Measurements from ENCODE around the gene DOCK2. TPM values are rescaled to one million over a fixed set of nuclear protein-coding genes. Genes with fewer than 3 reads are reported as not detected.

DOCK2 gene
- total RNA-seq, 4 donors from 2014 or later: 2.0 to 17.4 (median 7.5) TPM

GRCh38 chr5:170080217-170080616, 443.1 kb downstream of the DOCK2 start:
- Histone ChIP-seq H3K27ac (no peak overlapping the region), H3K9me3 (no peaks in the 10 kb centered on the region), H3K4me3 (no peak overlapping the region), H3K4me1 (no peaks in the 10 kb centered on the region), H3K27me3 (no peaks in the 10 kb centered on the region), H3K36me3 (no peaks in the 10 kb centered on the region)
- intact Hi-C loops (cut with DNase I; ENCODE audit: low total_unique reads): no loop called here
- no peak for DNase-seq
- TF ChIP-seq CTCF (IDR thresholded peaks at IDR 0.05) (no peak), POLR2A (IDR thresholded peaks at IDR 0.05) (no peak)

DNA sequence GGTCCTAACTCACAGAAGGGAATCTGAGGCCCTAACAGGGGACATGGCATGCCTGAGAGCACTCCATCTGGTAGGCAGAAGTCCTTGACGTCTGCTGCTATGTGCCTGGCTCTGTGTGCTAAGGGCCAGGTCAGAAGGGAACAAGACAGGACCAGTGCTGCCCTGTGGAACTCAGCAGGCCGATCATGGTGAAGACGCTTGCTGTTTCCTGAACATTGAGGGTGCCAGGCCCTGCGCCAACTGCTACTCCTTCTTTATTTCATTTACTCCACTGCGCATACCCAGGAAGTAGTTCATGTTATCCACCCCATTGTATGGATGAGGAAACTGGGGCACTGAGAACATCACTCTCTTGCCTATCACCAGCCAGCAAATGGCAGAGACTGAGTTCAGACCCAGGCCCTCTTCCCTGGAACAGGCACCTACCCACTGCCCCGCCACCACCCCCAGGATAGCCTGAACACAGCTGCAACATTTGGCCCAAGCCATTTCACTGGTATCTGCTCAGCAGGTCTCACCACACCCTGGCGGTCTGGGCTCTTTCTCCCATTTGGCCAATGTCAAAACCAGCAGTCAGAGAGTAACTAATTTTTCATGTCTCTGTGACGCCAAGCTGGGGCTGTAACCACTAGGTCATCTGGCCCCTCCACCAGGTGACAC, 443.8 kb downstream of the DOCK2 start:
- TF ChIP-seq CTCF (IDR thresholded peaks at IDR 0.05): no peak
- TF ChIP-seq POLR2A (IDR thresholded peaks at IDR 0.05): no peak

GRCh38 chr5:170081616-170082015, 444.5 kb downstream of the DOCK2 start:
- Histone ChIP-seq H3K4me3 (no peak overlapping the region), H3K36me3 (no peaks in the 10 kb centered on the region), H3K27ac (no peak overlapping the region), H3K27me3 (no peaks in the 10 kb centered on the region), H3K9me3 (no peaks in the 10 kb centered on the region), H3K4me1 (no peaks in the 10 kb centered on the region)
- DNase-seq: no peak
- intact Hi-C loops (cut with DNase I; ENCODE audit: low total_unique reads): no loop called here
- TF ChIP-seq CTCF (IDR thresholded peaks at IDR 0.05): no peak
- TF ChIP-seq POLR2A (IDR thresholded peaks at IDR 0.05): no peak

More for the DNA sequence above, 443.8 kb downstream of the DOCK2 start:
- DNase-seq: no peak
- Histone ChIP-seq H3K4me1 (no peaks in the 10 kb centered on the region), H3K9me3 (no peaks in the 10 kb centered on the region), H3K36me3 (no peaks in the 10 kb centered on the region), H3K27me3 (no peaks in the 10 kb centered on the region), H3K4me3 (no peak overlapping the region), H3K27ac (no peak overlapping the region)
- intact Hi-C loops (cut with DNase I; ENCODE audit: low total_unique reads): no loop called here

GRCh38 chr5:170082701-170083100, 445.6 kb downstream of the DOCK2 start:
- TF ChIP-seq POLR2A (IDR thresholded peaks at IDR 0.05) (no peak), CTCF (IDR thresholded peaks at IDR 0.05) (no peak)
- H3K27ac ChIP-seq: no peak overlapping the region
- no peak for DNase-seq
- no peaks in the 10 kb centered on the region for H3K27me3 ChIP-seq
- intact Hi-C loops (cut with DNase I; ENCODE audit: low total_unique reads): no loop called here
- H3K36me3 ChIP-seq: no peaks in the 10 kb centered on the region
- no peaks in the 10 kb centered on the region for H3K9me3 ChIP-seq
- H3K4me1 ChIP-seq: no peaks in the 10 kb centered on the region
- H3K4me3 ChIP-seq: no peak overlapping the region

DNA sequence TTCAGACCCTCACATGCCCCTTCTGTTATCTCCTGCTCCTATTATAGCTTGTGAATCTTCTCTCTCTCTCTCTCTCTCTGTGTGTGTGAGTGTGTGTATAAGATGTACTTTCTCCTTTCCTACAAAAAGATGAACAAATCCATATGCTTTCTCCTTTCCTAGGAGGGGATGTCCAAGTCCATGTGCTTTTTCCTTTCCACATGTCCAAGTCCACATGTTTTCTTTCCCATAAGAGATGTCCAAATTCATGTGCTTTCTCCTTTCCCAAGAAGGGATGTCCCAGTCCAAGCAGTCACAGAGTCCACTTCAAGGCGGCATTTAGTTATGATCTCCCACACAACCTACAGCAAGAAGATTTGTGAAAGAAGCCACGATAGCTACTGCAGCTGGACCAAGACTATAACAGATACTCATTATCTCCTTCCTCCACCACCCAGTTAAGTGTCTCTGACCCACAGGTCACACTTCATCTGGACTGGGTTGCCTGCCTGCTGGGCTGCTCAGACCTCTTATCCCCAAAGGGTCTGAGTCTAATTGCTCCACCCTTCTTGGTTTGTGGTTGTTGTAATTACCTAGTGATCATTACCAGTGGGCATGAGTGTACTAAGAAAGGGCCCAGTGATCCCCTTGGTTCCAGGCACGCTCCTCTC, 450.2 kb downstream of the DOCK2 start:
- H3K4me1 ChIP-seq: no peaks in the 10 kb centered on the region
- TF ChIP-seq CTCF (IDR thresholded peaks at IDR 0.05): no peak
- no peak for TF ChIP-seq POLR2A (IDR thresholded peaks at IDR 0.05)
- DNase-seq: no peak
- intact Hi-C loops (cut with DNase I; ENCODE audit: low total_unique reads): no loop called here
- H3K36me3 ChIP-seq: no peaks in the 10 kb centered on the region
- no peak overlapping the region for H3K4me3 ChIP-seq
- no peaks in the 10 kb centered on the region for H3K27me3 ChIP-seq
- H3K9me3 ChIP-seq: no peaks in the 10 kb centered on the region
- H3K27ac ChIP-seq: no peak overlapping the region

Measured in uterus (tissue), 4 donors.